Stimulated activated naive CD8-positive, alpha-beta T cell treated with anti-CD3 and anti-CD28 coated beads, Interleukin-15, Interleukin-2, amounts not matched to agents 100 ng/mL and 50 ng/mL, for 24 hours (primary cell): Measurements from ENCODE around the gene TBC1D22A.
A peak's percentile ranks its signal among the peaks of the same experiment; 100 is the strongest.

Source experiments
- H3K27ac Mint-ChIP-seq: one replicate; pipeline ENCODE4 v1.8.0; 2021; ENCODE audit warnings: mild to moderate bottlenecking, mixed read lengths
- H3K27me3 Mint-ChIP-seq: one replicate; pipeline ENCODE4 v1.8.0; 2021; ENCODE audit warnings: mixed read lengths
- H3K36me3 Mint-ChIP-seq: one replicate; pipeline ENCODE4 v1.8.0; 2021; ENCODE audit warnings: low read depth, mixed read lengths
- H3K4me1 Mint-ChIP-seq: one replicate; pipeline ENCODE4 v1.8.0; 2021; ENCODE audit warnings: low read depth, mixed read lengths
- H3K4me3 Mint-ChIP-seq: one replicate; pipeline ENCODE4 v1.8.0; 2021; ENCODE audit warnings: mild to moderate bottlenecking, mixed read lengths
- H3K9me3 Mint-ChIP-seq: one replicate; pipeline ENCODE4 v1.8.0; 2021; ENCODE audit warnings: mixed read lengths

TBC1D22A gene

DNA sequence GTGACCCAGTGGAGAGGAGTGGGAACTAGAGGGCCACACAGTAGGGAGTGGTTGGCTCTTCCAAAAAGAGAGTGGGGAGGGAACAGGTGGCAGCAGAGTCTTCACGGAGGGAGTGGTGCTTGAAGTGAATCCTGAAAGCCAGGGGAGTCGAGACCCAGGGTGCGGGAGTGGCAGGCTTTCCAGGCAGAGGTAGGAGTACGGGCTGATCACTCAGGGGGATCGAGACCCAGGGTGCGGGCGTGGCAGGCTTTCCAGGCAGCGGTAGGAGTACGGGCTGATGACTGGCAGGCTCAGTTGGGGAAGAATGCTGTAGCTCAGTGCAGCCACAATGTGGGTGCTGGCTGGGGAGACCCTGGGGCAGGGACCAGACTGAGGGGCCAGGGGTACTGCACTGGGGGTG is 148.2 kb downstream of the TBC1D22A start:
- Mint-ChIP-seq H3K36me3 (peaks cover 21% of the 10 kb centered on the region), H3K27me3 (no peaks in the 10 kb centered on the region), H3K27ac (peak overlapping the region; percentile 50), H3K4me3 (no peak overlapping the region), H3K9me3 (no peaks in the 10 kb centered on the region), H3K4me1 (no peaks in the 10 kb centered on the region)

DNA sequence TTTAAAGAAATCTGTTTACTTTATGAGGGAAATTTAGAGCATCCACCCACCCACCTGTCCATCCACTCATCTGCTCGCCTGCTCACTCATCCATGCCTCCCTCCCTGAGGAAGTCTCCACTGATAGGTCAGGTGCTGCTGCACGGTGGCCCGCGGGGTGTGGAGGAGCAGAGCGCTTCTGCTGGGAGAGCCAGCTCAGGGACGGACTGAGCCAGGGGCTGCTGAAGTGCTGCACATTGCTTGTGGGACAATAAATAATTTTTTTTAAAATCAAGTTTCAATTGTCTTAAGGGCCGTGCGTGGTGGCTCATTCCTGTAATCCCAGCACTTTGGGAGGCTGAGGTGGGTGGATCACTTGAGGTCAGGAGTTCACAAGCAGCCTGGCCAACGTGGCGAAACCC is 148.9 kb downstream of the TBC1D22A start:
- Mint-ChIP-seq H3K27ac (no peak overlapping the region), H3K4me3 (no peak overlapping the region), H3K27me3 (no peaks in the 10 kb centered on the region), H3K9me3 (no peaks in the 10 kb centered on the region), H3K36me3 (peaks cover 21% of the 10 kb centered on the region), H3K4me1 (no peaks in the 10 kb centered on the region)

DNA sequence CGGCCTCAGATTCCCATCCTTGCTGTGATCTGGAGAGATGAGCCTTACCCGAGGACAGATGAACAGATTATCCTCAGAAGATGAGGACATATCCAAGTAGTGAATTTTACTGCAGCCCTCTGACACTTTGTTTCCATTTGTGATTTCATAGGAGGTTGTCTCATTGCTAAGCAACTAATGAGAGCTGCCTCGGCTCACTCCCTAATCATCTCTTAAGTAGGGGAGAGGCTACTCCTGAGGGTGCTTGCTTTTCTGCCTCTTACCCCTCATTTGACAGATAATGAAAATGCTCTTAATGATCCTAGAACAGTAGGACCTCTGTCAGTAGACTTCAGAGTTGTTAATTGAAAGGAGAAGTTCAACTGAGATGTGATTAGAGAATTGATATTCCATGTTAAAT is 150.9 kb downstream of the TBC1D22A start:
- Mint-ChIP-seq H3K27ac (no peak overlapping the region), H3K4me3 (no peak overlapping the region), H3K4me1 (no peaks in the 10 kb centered on the region), H3K36me3 (peaks cover 39% of the 10 kb centered on the region), H3K9me3 (no peaks in the 10 kb centered on the region), H3K27me3 (no peaks in the 10 kb centered on the region)

DNA sequence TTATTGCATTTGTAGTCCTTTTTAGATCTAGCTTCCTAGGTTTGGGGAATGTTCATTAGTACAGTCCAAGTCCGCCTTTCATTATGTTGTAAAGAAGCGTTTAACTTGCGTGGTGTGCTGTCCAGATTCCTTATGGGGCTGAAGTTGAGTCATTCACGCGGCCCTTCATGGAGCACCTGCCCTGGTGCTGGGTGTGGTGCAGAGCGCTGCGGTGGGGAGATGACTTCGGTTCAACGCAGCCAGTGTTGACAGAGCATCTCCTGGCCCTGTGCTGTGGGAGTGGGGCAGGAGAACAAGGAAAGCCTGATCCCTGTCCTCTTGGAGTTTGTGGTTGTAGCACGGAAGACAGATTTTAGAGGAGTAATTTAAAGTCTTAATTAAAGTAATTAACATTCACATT is 152.0 kb downstream of the TBC1D22A start:
- Mint-ChIP-seq H3K4me1 (no peaks in the 10 kb centered on the region), H3K9me3 (no peaks in the 10 kb centered on the region), H3K27me3 (no peaks in the 10 kb centered on the region), H3K4me3 (no peak overlapping the region), H3K36me3 (peaks cover 49% of the 10 kb centered on the region), H3K27ac (peak overlapping the region; percentile 64)

DNA sequence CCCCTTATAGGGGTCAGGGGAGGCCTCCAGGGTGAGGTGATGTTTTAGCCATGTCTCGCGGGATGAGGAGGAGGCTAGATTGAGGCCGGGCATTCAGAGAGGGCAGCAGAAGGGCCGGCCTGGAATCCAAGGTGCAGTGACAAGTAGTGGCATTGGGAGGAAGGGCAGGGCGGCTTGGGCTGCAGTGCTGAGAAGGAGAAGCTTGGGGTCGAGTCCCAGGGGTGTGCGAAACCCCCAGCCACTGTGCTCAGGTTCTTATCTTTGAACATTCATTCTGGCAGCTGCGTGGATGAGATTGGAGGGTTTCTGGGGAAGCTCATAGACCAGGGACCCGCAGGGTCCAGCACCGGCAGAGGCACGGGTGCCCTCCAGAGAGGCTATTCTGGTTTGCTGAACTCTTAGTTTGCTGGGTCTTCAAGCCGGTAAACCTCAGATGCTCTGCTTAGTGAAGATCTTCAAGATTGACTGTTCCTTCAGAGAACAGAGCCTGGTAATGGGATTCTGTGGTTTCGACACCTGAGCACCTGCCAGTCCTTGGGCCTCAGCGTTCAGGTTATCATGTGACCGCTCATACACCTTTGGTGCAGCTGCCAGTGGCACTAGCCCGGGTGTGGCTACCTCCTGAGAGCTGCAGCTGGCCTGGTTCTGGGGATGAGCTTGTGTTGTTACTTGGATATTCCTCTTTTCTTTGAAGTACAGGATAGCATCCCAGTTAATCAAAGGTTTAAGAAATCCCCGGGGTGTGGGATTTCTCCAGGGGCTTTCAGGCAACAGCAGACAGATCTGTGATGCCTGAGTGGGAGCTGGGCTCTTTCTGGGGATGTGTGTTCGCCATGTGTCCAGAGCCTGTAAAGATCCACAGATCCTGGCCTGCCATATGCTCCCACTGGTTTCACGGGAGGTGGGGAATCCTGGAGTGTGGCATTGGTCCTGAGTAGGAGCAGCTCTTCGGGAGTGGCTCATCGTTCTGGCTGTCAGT is 152.8 kb downstream of the TBC1D22A start:
- H3K4me1 Mint-ChIP-seq = no peaks in the 10 kb centered on the region
- no peak overlapping the region for H3K4me3 Mint-ChIP-seq
- H3K36me3 Mint-ChIP-seq = peaks cover 54% of the 10 kb centered on the region
- H3K9me3 Mint-ChIP-seq = no peaks in the 10 kb centered on the region
- no peaks in the 10 kb centered on the region for H3K27me3 Mint-ChIP-seq
- peak overlapping the region; percentile 64 for H3K27ac Mint-ChIP-seq

DNA sequence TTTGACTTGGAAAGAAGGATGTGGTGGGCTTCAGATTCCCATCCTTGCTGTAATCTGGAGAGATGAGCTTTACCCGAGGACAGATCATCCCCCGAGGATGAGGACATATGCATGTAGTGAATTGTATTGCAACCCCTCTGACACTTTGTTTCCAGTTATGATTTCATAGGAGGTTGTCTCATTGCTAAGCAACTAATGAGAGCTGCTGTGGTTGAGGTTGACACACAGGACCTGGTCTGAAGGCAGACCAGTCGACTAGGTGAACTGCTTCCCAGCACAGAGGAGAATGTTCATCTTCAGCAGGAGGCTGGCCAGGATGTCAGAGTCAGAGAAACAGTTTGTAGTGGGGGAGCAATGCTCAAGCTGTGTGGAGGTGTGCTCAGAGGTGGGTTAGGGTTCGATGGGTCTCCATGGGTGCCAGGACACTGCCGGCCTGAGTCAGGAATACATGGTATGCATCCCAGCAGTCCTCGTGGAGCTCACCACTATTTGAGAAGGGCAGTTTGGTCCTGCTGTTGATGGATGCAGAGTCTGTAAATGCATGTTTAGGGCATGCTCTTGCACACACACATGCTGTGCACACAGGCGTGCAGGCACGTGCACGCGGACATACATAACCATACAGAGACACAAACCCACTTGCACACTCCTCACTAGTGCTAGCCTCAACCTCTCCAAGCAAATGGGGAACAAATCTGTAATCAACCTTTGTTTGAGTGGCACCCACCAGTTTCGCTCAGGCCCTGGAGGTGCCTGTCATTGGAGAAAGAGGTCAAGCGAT is 153.7 kb downstream of the TBC1D22A start:
- H3K27ac Mint-ChIP-seq = no peak overlapping the region
- H3K4me3 Mint-ChIP-seq = no peak overlapping the region
- H3K36me3 Mint-ChIP-seq = peaks cover 52% of the 10 kb centered on the region
- no peaks in the 10 kb centered on the region for H3K9me3 Mint-ChIP-seq
- H3K27me3 Mint-ChIP-seq = no peaks in the 10 kb centered on the region
- H3K4me1 Mint-ChIP-seq = no peaks in the 10 kb centered on the region

DNA sequence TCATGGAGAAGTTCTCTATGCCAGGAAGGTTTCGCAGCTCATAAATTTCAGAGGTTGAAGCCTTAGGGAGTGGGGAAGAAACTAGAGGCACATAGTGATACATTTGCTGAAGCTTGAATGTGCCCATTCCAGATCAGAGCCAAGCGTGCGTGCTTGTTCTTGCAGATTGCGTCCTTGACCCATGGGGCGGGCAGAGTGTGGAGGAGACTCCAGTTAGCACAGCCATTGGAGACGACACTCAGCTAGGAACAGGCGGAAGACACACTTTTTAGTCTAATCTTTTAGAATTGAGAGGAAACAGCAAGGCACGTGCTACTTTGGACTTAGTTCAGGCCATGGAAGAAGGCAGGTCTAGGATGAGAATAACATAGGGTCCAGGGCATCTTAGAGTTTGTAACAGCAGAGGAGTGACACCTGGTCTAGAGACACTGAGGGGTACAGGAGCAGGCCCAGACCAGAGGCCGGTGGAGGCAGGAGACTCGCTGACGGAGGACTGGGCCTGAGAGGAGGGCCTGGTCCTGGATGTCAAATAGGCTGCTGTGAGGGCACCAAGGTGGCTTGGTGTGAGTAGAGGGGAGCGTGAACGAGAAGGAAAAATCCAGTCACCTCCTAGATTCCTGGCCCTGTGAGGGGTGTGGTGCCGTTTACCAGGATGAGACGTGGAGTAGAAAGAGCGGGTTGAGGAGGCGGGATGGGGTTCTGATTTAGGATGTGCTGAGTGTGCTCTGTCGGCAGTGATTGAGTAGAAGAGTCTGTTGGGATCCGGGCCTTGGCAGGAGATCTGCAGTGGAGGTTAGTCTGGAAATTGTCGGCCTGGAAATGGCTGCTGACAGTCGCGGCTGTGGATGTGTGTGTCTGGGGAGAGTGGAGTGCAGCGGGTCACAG is 154.7 kb downstream of the TBC1D22A start:
- H3K27ac Mint-ChIP-seq = no peak overlapping the region
- no peaks in the 10 kb centered on the region for H3K9me3 Mint-ChIP-seq
- no peaks in the 10 kb centered on the region for H3K4me1 Mint-ChIP-seq
- no peak overlapping the region for H3K4me3 Mint-ChIP-seq
- no peaks in the 10 kb centered on the region for H3K27me3 Mint-ChIP-seq
- peaks cover 57% of the 10 kb centered on the region for H3K36me3 Mint-ChIP-seq

DNA sequence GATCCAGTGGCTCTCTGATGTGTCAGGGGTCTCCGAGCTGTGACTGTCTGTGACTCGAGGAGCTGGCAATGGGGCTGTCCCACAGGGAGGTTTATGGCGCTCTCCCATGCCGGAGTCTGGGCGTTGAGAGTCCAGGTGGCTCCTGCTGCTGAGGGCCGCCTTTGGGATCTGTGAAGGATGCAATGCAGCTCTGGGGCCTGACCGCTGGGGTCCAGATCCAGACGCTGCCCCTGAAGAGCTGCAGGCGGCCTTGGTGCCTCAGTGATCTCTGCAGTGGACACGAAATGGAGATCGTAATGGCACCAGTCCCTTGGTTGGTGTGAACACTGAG is 155.3 kb downstream of the TBC1D22A start:
- no peak overlapping the region for H3K27ac Mint-ChIP-seq
- H3K9me3 Mint-ChIP-seq = no peaks in the 10 kb centered on the region
- no peaks in the 10 kb centered on the region for H3K4me1 Mint-ChIP-seq
- no peaks in the 10 kb centered on the region for H3K27me3 Mint-ChIP-seq
- peaks cover 57% of the 10 kb centered on the region for H3K36me3 Mint-ChIP-seq
- no peak overlapping the region for H3K4me3 Mint-ChIP-seq

DNA sequence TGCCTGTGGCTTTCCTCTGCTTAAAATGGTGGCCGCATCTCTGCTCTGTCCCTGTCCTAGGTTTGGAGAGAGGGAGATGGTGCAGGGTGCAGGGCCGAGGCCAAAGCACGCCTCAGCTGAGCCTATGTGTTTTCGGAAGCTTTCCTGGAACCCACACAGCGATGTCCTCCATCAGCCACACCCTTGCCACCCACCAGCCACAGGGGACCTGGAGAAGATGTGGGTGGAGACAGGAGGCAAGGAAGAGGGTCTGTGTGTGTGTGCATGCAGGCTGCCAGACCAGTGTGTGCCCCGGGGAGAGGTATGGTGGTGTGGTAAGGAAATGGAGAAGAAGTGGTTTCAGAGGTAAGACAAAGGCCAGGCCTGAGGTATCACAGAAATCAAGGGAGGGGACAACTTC is 155.7 kb downstream of the TBC1D22A start:
- peaks cover 52% of the 10 kb centered on the region for H3K36me3 Mint-ChIP-seq
- H3K27ac Mint-ChIP-seq = no peak overlapping the region
- H3K27me3 Mint-ChIP-seq = no peaks in the 10 kb centered on the region
- H3K4me1 Mint-ChIP-seq = no peaks in the 10 kb centered on the region
- no peak overlapping the region for H3K4me3 Mint-ChIP-seq
- no peaks in the 10 kb centered on the region for H3K9me3 Mint-ChIP-seq

DNA sequence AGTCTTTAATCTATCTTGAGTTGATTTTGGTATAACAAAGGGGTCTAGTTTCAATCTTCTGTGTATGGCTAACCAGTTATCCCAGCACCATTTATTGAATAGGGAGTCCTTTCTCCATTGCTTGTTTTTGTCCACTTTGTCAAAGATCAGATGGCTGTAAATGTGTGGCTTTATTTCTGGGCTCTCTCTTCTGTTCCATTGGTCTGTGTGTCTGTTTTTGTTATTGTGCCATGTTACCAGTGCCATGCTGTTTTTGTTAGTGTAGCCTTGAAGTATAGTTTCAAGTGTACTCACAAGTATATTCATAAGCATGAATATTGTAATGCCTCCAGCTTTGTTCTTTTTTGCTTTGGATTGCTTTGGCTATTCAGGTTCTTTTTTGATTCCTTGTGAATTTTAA is 159.6 kb downstream of the TBC1D22A start:
- no peaks in the 10 kb centered on the region for H3K9me3 Mint-ChIP-seq
- peaks cover 44% of the 10 kb centered on the region for H3K36me3 Mint-ChIP-seq
- H3K4me3 Mint-ChIP-seq = no peak overlapping the region
- no peaks in the 10 kb centered on the region for H3K27me3 Mint-ChIP-seq
- no peak overlapping the region for H3K27ac Mint-ChIP-seq
- no peaks in the 10 kb centered on the region for H3K4me1 Mint-ChIP-seq

DNA sequence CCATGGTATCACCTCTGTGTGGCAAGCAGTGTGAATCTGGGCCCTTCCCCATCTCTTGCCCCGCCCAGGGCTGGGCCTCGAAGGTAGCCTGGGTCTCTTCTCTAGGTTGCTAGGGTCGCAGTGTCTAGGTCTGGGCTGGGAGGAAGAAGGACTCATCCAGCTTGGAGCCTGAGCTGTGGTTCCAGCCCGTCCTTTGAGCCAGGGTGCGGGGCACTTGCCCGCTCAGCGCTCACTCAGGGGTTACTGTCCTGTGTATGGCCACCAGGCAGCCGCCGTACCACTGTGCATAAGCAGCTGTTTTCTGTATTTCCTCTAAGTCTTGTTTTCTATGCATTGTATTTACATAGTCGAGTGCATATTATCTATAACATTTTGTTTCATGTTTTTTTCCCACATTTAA is 160.9 kb downstream of the TBC1D22A start:
- no peaks in the 10 kb centered on the region for H3K9me3 Mint-ChIP-seq
- no peaks in the 10 kb centered on the region for H3K4me1 Mint-ChIP-seq
- H3K4me3 Mint-ChIP-seq = no peak overlapping the region
- H3K36me3 Mint-ChIP-seq = peaks cover 39% of the 10 kb centered on the region
- H3K27ac Mint-ChIP-seq = no peak overlapping the region
- H3K27me3 Mint-ChIP-seq = no peaks in the 10 kb centered on the region

DNA sequence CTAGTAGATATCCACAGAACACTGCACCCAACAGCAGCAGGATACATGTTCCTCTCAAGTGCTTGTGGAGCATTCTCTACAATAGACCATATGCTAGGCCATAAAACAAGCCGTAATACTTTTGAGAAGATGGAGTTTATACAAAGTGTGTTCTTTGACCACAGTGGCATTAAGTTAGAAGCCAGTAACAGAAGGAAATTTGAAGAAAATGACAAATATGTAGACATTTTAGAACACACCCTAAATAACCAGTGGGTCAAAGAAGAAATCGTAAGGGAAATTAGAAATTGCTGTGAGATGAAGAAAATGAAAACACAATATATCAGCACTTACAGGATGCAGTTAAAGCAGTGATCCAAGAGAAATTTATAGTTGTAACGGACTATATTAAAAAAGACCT is 163.4 kb downstream of the TBC1D22A start:
- Mint-ChIP-seq H3K27me3 (no peaks in the 10 kb centered on the region), H3K9me3 (no peaks in the 10 kb centered on the region), H3K4me3 (no peak overlapping the region), H3K27ac (no peak overlapping the region), H3K4me1 (no peaks in the 10 kb centered on the region), H3K36me3 (peaks cover 37% of the 10 kb centered on the region)

DNA sequence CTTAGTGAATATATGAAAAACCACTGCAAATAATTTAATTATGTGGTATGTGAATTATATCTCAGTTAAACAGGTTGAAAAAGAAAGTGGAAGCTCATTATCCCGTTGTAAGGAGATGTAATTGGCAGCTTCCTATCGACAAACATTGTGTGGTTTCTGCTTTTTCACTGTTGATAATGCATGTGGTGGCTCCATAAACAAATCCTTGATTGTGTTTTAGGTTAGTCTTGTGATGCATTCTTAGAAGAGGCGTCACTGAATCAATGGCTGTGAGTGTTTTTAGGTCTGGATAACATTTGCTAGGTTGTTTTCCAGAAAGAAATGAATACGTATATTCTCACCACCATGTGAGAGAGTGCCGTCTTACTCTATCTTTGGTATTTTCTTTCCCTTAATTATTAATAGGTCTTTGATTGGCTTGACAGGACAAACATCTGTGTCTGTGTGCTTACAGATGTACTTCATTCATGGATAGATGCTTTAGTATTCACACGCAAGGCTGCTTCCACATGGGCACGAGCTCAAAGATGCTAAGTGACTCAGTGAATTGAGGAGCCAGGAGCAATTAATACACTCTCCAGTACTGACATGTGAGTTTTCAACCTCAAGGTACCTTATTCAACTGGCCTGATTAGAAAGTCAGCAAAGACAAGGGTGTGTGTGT is 166.7 kb downstream of the TBC1D22A start:
- H3K27ac Mint-ChIP-seq = no peak overlapping the region
- H3K4me1 Mint-ChIP-seq = peaks cover 13% of the 10 kb centered on the region
- no peaks in the 10 kb centered on the region for H3K9me3 Mint-ChIP-seq
- no peaks in the 10 kb centered on the region for H3K27me3 Mint-ChIP-seq
- H3K36me3 Mint-ChIP-seq = peaks cover 36% of the 10 kb centered on the region
- H3K4me3 Mint-ChIP-seq = no peak overlapping the region

DNA sequence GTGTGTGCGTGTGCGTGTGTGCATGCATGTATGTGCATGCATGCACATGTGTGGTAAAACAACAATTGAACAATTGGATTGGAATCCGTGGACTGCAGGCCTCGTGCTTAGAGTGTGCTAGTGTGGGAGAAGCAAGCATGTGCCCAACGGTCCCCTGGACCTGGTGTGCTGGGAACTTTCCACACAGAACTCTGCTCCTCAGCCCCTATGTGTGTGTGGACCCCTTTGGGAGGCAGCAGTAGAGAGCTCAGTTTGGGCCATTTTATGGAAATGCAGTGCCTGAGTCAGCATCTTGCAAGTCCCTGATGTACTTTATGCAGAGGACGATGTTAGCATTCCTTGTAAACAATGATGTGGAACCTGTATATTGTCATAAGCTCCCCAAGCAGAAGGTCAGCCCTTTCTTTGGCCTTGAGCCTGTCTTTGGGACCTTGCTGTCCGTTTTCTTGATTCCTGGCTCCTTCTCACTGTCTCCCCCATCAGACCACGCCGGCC is 167.3 kb downstream of the TBC1D22A start:
- Mint-ChIP-seq H3K4me1 (peaks cover 19% of the 10 kb centered on the region), H3K27ac (no peak overlapping the region), H3K36me3 (peaks cover 41% of the 10 kb centered on the region), H3K4me3 (no peak overlapping the region), H3K9me3 (no peaks in the 10 kb centered on the region), H3K27me3 (no peaks in the 10 kb centered on the region)
